ENCODE results near the gene ARF4. TPM values are rescaled to one million over a fixed set of nuclear protein-coding genes. Genes with fewer than 3 reads are reported as not detected.
"Not testable (repeated sequence)": the region's sequence is repeated elsewhere in the genome, so short reads cannot be mapped to it uniquely, and the experiment has no call there.

ARF4 gene
- total and polyA plus RNA-seq, 2 experiments from 2014 or later, result 144 to 249 TPM

DNA sequence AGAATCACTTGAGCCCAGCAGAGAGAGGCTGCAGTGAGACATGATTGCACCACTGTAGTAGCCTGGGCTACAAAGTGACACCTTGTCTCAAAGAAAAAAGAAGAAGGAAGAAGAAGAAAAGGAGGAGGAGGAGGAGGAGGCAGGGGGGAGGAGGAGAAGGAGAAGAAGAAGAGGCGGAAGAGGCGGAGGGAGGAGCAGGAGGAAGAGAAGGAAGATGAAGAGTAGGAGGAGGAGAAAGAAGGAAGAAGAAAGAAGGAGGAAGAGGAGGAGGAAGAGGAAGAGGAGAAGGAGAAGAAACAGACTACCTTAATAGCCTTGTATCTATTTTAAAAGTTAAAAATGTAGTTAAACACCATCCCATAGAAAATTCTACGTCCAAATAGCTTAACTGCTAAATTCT, 19.1 kb upstream of the ARF4 start:
- no peaks in the 10 kb centered on the region for H4K20me1 ChIP-seq (replicated peaks; ENCODE audit: insufficient read depth)
- TF ChIP-seq NANOG (IDR thresholded peaks at IDR 0.05; ENCODE audit: borderline replicate concordance), result no peak
- no peak for TF ChIP-seq ZNF331 (CRISPR knock-in tag; IDR thresholded peaks at IDR 0.05; ENCODE audit: low read depth)
- no peak for TF ChIP-seq STAT1 (IDR thresholded peaks at IDR 0.05; ENCODE audit: unreplicated experiment)
- TF ChIP-seq EZH2 (IDR thresholded peaks at IDR 0.05; ENCODE audit: low read depth, unreplicated experiment), result no peak
- TF ChIP-seq, protein P1, sequence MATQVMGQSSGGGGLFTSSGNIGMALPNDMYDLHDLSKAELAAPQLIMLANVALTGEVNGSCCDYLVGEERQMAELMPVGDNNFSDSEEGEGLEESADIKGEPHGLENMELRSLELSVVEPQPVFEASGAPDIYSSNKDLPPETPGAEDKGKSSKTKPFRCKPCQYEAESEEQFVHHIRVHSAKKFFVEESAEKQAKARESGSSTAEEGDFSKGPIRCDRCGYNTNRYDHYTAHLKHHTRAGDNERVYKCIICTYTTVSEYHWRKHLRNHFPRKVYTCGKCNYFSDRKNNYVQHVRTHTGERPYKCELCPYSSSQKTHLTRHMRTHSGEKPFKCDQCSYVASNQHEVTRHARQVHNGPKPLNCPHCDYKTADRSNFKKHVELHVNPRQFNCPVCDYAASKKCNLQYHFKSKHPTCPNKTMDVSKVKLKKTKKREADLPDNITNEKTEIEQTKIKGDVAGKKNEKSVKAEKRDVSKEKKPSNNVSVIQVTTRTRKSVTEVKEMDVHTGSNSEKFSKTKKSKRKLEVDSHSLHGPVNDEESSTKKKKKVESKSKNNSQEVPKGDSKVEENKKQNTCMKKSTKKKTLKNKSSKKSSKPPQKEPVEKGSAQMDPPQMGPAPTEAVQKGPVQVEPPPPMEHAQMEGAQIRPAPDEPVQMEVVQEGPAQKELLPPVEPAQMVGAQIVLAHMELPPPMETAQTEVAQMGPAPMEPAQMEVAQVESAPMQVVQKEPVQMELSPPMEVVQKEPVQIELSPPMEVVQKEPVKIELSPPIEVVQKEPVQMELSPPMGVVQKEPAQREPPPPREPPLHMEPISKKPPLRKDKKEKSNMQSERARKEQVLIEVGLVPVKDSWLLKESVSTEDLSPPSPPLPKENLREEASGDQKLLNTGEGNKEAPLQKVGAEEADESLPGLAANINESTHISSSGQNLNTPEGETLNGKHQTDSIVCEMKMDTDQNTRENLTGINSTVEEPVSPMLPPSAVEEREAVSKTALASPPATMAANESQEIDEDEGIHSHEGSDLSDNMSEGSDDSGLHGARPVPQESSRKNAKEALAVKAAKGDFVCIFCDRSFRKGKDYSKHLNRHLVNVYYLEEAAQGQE (IDR thresholded peaks at IDR 0.05; ENCODE audit: unreplicated experiment), result no peak
- no peak overlapping the region for H3K27ac Mint-ChIP-seq
- H3K4me3 ChIP-seq, result no peak overlapping the region
- no peaks in the 10 kb centered on the region for H3K79me2 ChIP-seq (replicated peaks; ENCODE audit: insufficient read depth)
- H3K9me3 Mint-ChIP-seq, result peaks cover 8% of the 10 kb centered on the region; the same call in 2 of the 3 replicates
- H3K4me1 Mint-ChIP-seq, result peaks cover 2% of the 10 kb centered on the region; the same call in 2 of the 3 replicates
- ATAC-seq (no peak), DNase-seq (ENCODE audit: low spot score) (no peak)
- H2AFZ ChIP-seq, result no peak overlapping the region
- H3K4me1 ChIP-seq (ENCODE audit: insufficient read depth), result no peaks in the 10 kb centered on the region; the same call in none of the 2 replicates
- H3K4me3 Mint-ChIP-seq, result no peak overlapping the region
- no peak overlapping the region for H3K4me2 ChIP-seq
- H3K9me2 ChIP-seq (ENCODE audit: insufficient read depth), result no peaks in the 10 kb centered on the region
- H3K27ac ChIP-seq (ENCODE audit: low read depth), result no peak overlapping the region
- peaks cover 2% of the 10 kb centered on the region for H3K27me3 Mint-ChIP-seq (ENCODE audit: insufficient read depth, low read depth, poor library complexity)
- H3K36me3 Mint-ChIP-seq (ENCODE audit: low read depth), result peaks cover 8% of the 10 kb centered on the region; the same call in 2 of the 3 replicates
- H3K27me3 ChIP-seq (ENCODE audit: insufficient read depth), result no peaks in the 10 kb centered on the region
- no peaks in the 10 kb centered on the region for H3F3A ChIP-seq (replicated peaks; ENCODE audit: low read depth)
- H3K36me3 ChIP-seq (ENCODE audit: insufficient read depth), result no peaks in the 10 kb centered on the region; the same call in 1 of the 2 replicates

- not testable (repeated sequence) for H3F3A ChIP-seq (replicated peaks; ENCODE audit: low read depth); H3K27ac ChIP-seq (ENCODE audit: low read depth); DNase-seq (ENCODE audit: low spot score); H3K4me1 Mint-ChIP-seq; H4K20me1 ChIP-seq (replicated peaks; ENCODE audit: insufficient read depth); H3K36me3 ChIP-seq (ENCODE audit: insufficient read depth); H3K27me3 Mint-ChIP-seq (ENCODE audit: insufficient read depth, low read depth, poor library complexity); H3K4me3 ChIP-seq; H2AFZ ChIP-seq; H3K4me3 Mint-ChIP-seq; ATAC-seq; H3K79me2 ChIP-seq (replicated peaks; ENCODE audit: insufficient read depth); H3K27ac Mint-ChIP-seq; H3K4me1 ChIP-seq (ENCODE audit: insufficient read depth); H3K27me3 ChIP-seq (ENCODE audit: insufficient read depth); H3K9me2 ChIP-seq (ENCODE audit: insufficient read depth); H3K4me2 ChIP-seq
- Mint-ChIP-seq H3K9me3 (peaks cover 44% of the 10 kb centered on the region), H3K36me3 (ENCODE audit: low read depth) (peaks cover 34% of the 10 kb centered on the region)
Observed at GRCh38 chr3:57611870-57612269, 14.7 kb upstream of the ARF4 start.

- H3K79me2 ChIP-seq (replicated peaks; ENCODE audit: insufficient read depth), result no peaks in the 10 kb centered on the region
- no peaks in the 10 kb centered on the region for H3F3A ChIP-seq (replicated peaks; ENCODE audit: low read depth)
- no peak for DNase-seq (ENCODE audit: low spot score)
- H3K4me2 ChIP-seq, result no peak overlapping the region
- Mint-ChIP-seq H3K4me3 (no peak overlapping the region), H3K36me3 (ENCODE audit: low read depth) (peaks cover 54% of the 10 kb centered on the region), H3K4me1 (no peaks in the 10 kb centered on the region), H3K27me3 (ENCODE audit: insufficient read depth, low read depth, poor library complexity) (peaks cover 3% of the 10 kb centered on the region), H3K9me3 (peaks cover 53% of the 10 kb centered on the region), H3K27ac (no peak overlapping the region)
- no peak for ATAC-seq
- H4K20me1 ChIP-seq (replicated peaks; ENCODE audit: insufficient read depth), result no peaks in the 10 kb centered on the region
- H3K36me3 ChIP-seq (ENCODE audit: insufficient read depth), result no peaks in the 10 kb centered on the region; the same call in 1 of the 2 replicates
- 0 out of 2 replicates have a peak, but pooled peaks cover 3% of the 10 kb centered on the region for H3K9me2 ChIP-seq (ENCODE audit: insufficient read depth)
- no peak overlapping the region for H3K27ac ChIP-seq (ENCODE audit: low read depth)
- H3K27me3 ChIP-seq (ENCODE audit: insufficient read depth), result no peaks in the 10 kb centered on the region
- no peak overlapping the region for H3K4me3 ChIP-seq
- TF ChIP-seq, protein P1 (IDR thresholded peaks at IDR 0.05; ENCODE audit: unreplicated experiment), result no peak
- H2AFZ ChIP-seq, result no peak overlapping the region
- no peaks in the 10 kb centered on the region for H3K4me1 ChIP-seq (ENCODE audit: insufficient read depth)
Observed at GRCh38 chr3:57605683-57606082, 8.5 kb upstream of the ARF4 start.

All from GM23338 (cell line).